ENCODE data around the gene PLA2R1. TPM values are rescaled to one million over a fixed set of nuclear protein-coding genes. Genes with fewer than 3 reads are reported as not detected.
"Not testable (repeated sequence)": the region's sequence is repeated elsewhere in the genome, so short reads cannot be mapped to it uniquely, and the experiment has no call there.

The PLA2R1 gene
- total RNA-seq, 1 donor from 2014 or later = 19.0 TPM

GRCh38 chr2:159982842-159983785, 79.3 kb downstream of the PLA2R1 start:
- no peak for DNase-seq (ENCODE audit: low spot score)

- no peak for DNase-seq (ENCODE audit: low spot score)
These were observed 80.1 kb downstream of the PLA2R1 start for GRCh38 chr2:159982270-159982669.

GRCh38 chr2:159976527-159977160, 85.8 kb downstream of the PLA2R1 start:
- no peak for DNase-seq (ENCODE audit: low spot score)

- no peak for DNase-seq (ENCODE audit: low spot score)
These were observed 89.1 kb downstream of the PLA2R1 start for GRCh38 chr2:159973325-159973724.

GRCh38 chr2:159971365-159972152, 90.9 kb downstream of the PLA2R1 start:
- DNase-seq (ENCODE audit: low spot score) = no peak

GRCh38 chr2:159970548-159970947, 91.9 kb downstream of the PLA2R1 start:
- DNase-seq (ENCODE audit: low spot score) = not testable (repeated sequence)

- no peak for DNase-seq (ENCODE audit: low spot score)
These were observed 94.0 kb downstream of the PLA2R1 start for GRCh38 chr2:159968279-159968900.

GRCh38 chr2:159963700-159964099, 98.7 kb downstream of the PLA2R1 start:
- no peak for DNase-seq (ENCODE audit: low spot score)

- DNase-seq (ENCODE audit: low spot score) = not testable (repeated sequence)
These were observed 99.9 kb downstream of the PLA2R1 start for GRCh38 chr2:159962513-159962912.

GRCh38 chr2:159961451-159961850, 101.0 kb downstream of the PLA2R1 start:
- DNase-seq (ENCODE audit: low spot score) = no peak

- no peak for DNase-seq (ENCODE audit: low spot score)
These were observed 101.4 kb downstream of the PLA2R1 start for GRCh38 chr2:159961037-159961436.

- no peak for DNase-seq (ENCODE audit: low spot score)
These were observed 102.0 kb downstream of the PLA2R1 start for GRCh38 chr2:159960414-159960813.

GRCh38 chr2:159959136-159959535, 103.3 kb downstream of the PLA2R1 start:
- no peak for DNase-seq (ENCODE audit: low spot score)

GRCh38 chr2:159953136-159953823, 109.1 kb downstream of the PLA2R1 start:
- DNase-seq (ENCODE audit: low spot score) = no peak

GRCh38 chr2:159946326-159946999, 116.0 kb downstream of the PLA2R1 start:
- no peak for DNase-seq (ENCODE audit: low spot score)

- no peak for DNase-seq (ENCODE audit: low spot score)
These were observed 117.5 kb downstream of the PLA2R1 start for GRCh38 chr2:159944874-159945273.

GRCh38 chr2:159942146-159942545, 120.3 kb downstream of the PLA2R1 start:
- DNase-seq (ENCODE audit: low spot score) = no peak

- no peak for DNase-seq (ENCODE audit: low spot score)
These were observed 120.7 kb downstream of the PLA2R1 start for GRCh38 chr2:159941729-159942128.

- no peak for DNase-seq (ENCODE audit: low spot score)
These were observed 122.5 kb downstream of the PLA2R1 start for GRCh38 chr2:159939946-159940345.

GRCh38 chr2:159938395-159938794, 124.0 kb downstream of the PLA2R1 start:
- DNase-seq (ENCODE audit: low spot score) = no peak

GRCh38 chr2:159936471-159936870, 125.9 kb downstream of the PLA2R1 start:
- no peak for DNase-seq (ENCODE audit: low spot score)

Data from ureter (tissue), 1 donor.